Endothelial cell of umbilical vein (primary cell): ENCODE data around the gene CR2. TPM values are rescaled to one million over a fixed set of nuclear protein-coding genes. Genes with fewer than 3 reads are reported as not detected.
A peak's percentile ranks its signal among the peaks of the same experiment; 100 is the strongest.

Experiments
- BruUV-seq: library from RNA; stranded (reverse); fragments of 400-500 nt; replicated peaks from 2 replicates; lab custom pipeline; 2021; lab: Mats Ljungman, UMichigan
- CTCF ChIA-PET: fragments of 300-600, 350-600 bp; sonication (Branson Sonifier 250); formaldehyde crosslinking; loops from one replicate; lab custom pipeline; 2021; ENCODE audit warnings: antibody characterized with exemption, inconsistent platforms; lab: Charles Lee
- POLR2A ChIA-PET: fragments of 300-600, 350-600 bp; sonication (Branson Sonifier 250); formaldehyde crosslinking; loops from one replicate; lab custom pipeline; 2021; ENCODE audit warnings: antibody characterized with exemption, inconsistent platforms; lab: Charles Lee
- DNase-seq: peaks from one replicate; pipeline ENCODE4 v3.0.0-alpha.2; 2011; ENCODE audit warnings: low read depth, low spot score
- FAIRE-seq: peaks from 2 replicates; lab custom pipeline; 2011; peaks lifted over from hg19 to GRCh38; lab: Jason Lieb, UNC
- H2AFZ ChIP-seq: 2 replicates; pipeline ENCODE4 v1.6.0; 2012; ENCODE audit warnings: low read depth, low read length, control low read depth, inconsistent platforms
- H3K27ac ChIP-seq: 2 replicates; pipeline ENCODE4 v1.5.1; 2011; ENCODE audit warnings: low read depth, mild to moderate bottlenecking, control low read depth, low read length, moderate library complexity; ENCODE audit not compliant: insufficient read depth
- H3K27me3 ChIP-seq, 2 experiments: 2 replicates each; pipeline versions ENCODE4 v1.6.0 to v1.6.1; 2011; ENCODE audit warnings: low read length in 2 of 2, mixed read lengths in 1 of 2; ENCODE audit not compliant: control insufficient read depth in 2 of 2, insufficient read depth in 2 of 2
- H3K36me3 ChIP-seq, 2 experiments: 2 replicates in 1 of 2; 3 replicates in 1 of 2; pipeline ENCODE4 v1.5.1; 2011; ENCODE audit warnings: low read length in 2 of 2, mild to moderate bottlenecking in 1 of 2, moderate library complexity in 1 of 2; ENCODE audit not compliant: control insufficient read depth in 2 of 2, insufficient read depth in 2 of 2; ENCODE audit errors: extremely low read depth in 1 of 2
- H3K4me1 ChIP-seq: 3 replicates; pipeline ENCODE4 v1.5.1; 2011; ENCODE audit warnings: mild to moderate bottlenecking, low read length; ENCODE audit not compliant: control insufficient read depth, insufficient read depth; ENCODE audit errors: extremely low read depth
- H3K4me2 ChIP-seq: 2 replicates; pipeline ENCODE4 v1.6.1; 2011; ENCODE audit warnings: low read length, control low read depth, mixed read lengths; ENCODE audit not compliant: insufficient read depth
- H3K4me3 ChIP-seq, 3 experiments: fragments of 200-600 bp in 1 of 3; sonication (generic), shearing (Covaris generic) in 1 of 3; replicated peaks in 1 of 3; 2 replicates each; pipeline ENCODE4 v1.5.1; 2011 to 2016; ENCODE audit warnings: control low read depth in 3 of 3, low read length in 3 of 3, mild to moderate bottlenecking in 2 of 3, inconsistent platforms in 1 of 3, low read depth in 1 of 3, moderate library complexity in 1 of 3; ENCODE audit not compliant: insufficient read depth in 1 of 3
- H3K79me2 ChIP-seq: 2 replicates; pipeline ENCODE4 v1.6.0; 2012; ENCODE audit warnings: low read length, inconsistent platforms; ENCODE audit not compliant: control insufficient read depth, insufficient read depth
- H3K9ac ChIP-seq: replicated peaks from 2 replicates; pipeline ENCODE3; 2011; ENCODE audit warnings: low read length, control low read depth; ENCODE audit not compliant: insufficient read depth; ENCODE audit errors: extremely low read depth
- H3K9me1 ChIP-seq: replicated peaks from 3 replicates; pipeline ENCODE4 v1.6.0; 2011; ENCODE audit warnings: mild to moderate bottlenecking, low read length; ENCODE audit not compliant: control insufficient read depth, insufficient read depth; ENCODE audit errors: extremely low read depth
- H3K9me3 ChIP-seq: replicated peaks from 2 replicates; pipeline ENCODE4 v1.5.1; 2012; ENCODE audit warnings: low read length, inconsistent platforms; ENCODE audit not compliant: control insufficient read depth, insufficient read depth
- H4K20me1 ChIP-seq: replicated peaks from 2 replicates; pipeline ENCODE3; 2011; ENCODE audit warnings: mild to moderate bottlenecking, low read length; ENCODE audit not compliant: control insufficient read depth, insufficient read depth; ENCODE audit errors: extremely low read depth
- CTCF ChIP-seq, 2 donors: IDR thresholded peaks; 1 replicate in 1 of 2; 2 replicates in 1 of 2; pipeline ENCODE4 v1.5.1; 2011; ENCODE audit warnings: low read length in 2 of 2, mild to moderate bottlenecking in 2 of 2, moderate library complexity in 2 of 2, control low read depth in 1 of 2, inconsistent platforms in 1 of 2, low read depth in 1 of 2; ENCODE audit not compliant: insufficient read depth in 1 of 2; ENCODE audit errors: extremely low read depth in 1 of 2
- EZH2 ChIP-seq: IDR thresholded peaks from 2 replicates; pipeline ENCODE4 v1.6.1; 2012; ENCODE audit warnings: borderline replicate concordance, low read depth, mild to moderate bottlenecking, moderate library complexity, low read length, inconsistent platforms; ENCODE audit not compliant: severe bottlenecking
- JUN ChIP-seq: IDR thresholded peaks from 2 replicates; pipeline ENCODE4 v1.6.1; 2011; ENCODE audit warnings: borderline replicate concordance, low read depth; ENCODE audit not compliant: insufficient read length, insufficient read depth
- POLR2A ChIP-seq: IDR thresholded peaks from 2 replicates; pipeline ENCODE4 v1.6.1; 2012; ENCODE audit warnings: low read depth, mild to moderate bottlenecking, control low read depth, low read length
- dilution Hi-C: fragments of 300-500 bp; cut with MboI; formaldehyde crosslinking; loops from one replicate; pipeline ENCODE4 v1.15.0; 2019; ENCODE audit warnings: low sequenced_read_pairs; ENCODE audit not compliant: extremely low pct_ligation_motif_present
- intact Hi-C: fragments of 100-400 bp; cut with micrococcal nuclease; formaldehyde crosslinking; loops from one replicate; pipeline ENCODE4 v1.10.0; 2022
- polyA plus RNA-seq, 4 experiments: library from polyadenylated mRNA; depleted of rRNA in 3 of 4; stranded (reverse) in 3 of 4; unstranded in 1 of 4; fragments of >200 nt; gene quantifications; 2 replicates each; pipeline versions ENCODE4 v1.2.1 to v1.2.3, GENCODE V29; 2011 to 2012; ENCODE audit warnings: missing spikeins in 1 of 4
- total RNA-seq: library from RNA; stranded (reverse); gene quantifications from 2 replicates; pipeline ENCODE4 v1.2.3, GENCODE V29; 2021
- TF ChIP-seq, protein P1 (sequence below): IDR thresholded peaks from 2 replicates; pipeline ENCODE4 v1.6.1; 2011; ENCODE audit not compliant: insufficient read depth, insufficient read length

CR2 gene
- total and polyA plus RNA-seq, 2 donors (not counting 3 experiments of a cell fraction or from before 2014, with no cell fraction given), result not detected

GRCh38 chr1:207404849-207405525 lies 49.1 kb upstream of the CR2 start:
- H3K9me1 ChIP-seq, result no peaks in the 10 kb centered on the region
- H3K4me3 ChIP-seq, result no peak overlapping the region
- no peak overlapping the region for H3K4me2 ChIP-seq
- H3K27ac ChIP-seq, result no peak overlapping the region
- H4K20me1 ChIP-seq, result no peaks in the 10 kb centered on the region
- peaks cover 6 to 9% of the 10 kb centered on the region in 2 experiments for H3K27me3 ChIP-seq
- ChIA-PET POLR2A (no interaction called here), CTCF (interaction anchor here (0.5 to 6.6 kb wide), 72 partner anchors 8 to 492 kb away, joined by 3 to 181 read pairs (median 4); partner anchors contain the start of genes C4BPB, CD55, PFKFB2 and YOD1)
- peak; percentile 70 for DNase-seq
- no peaks in the 10 kb centered on the region for H3K36me3 ChIP-seq
- dilution Hi-C loops (no loop called here), intact Hi-C loops (loop anchor here (1.0 to 2.0 kb wide), 8 partner anchors 84 to 470 kb away; partner anchors contain the start of gene CD55)
- no TSS peak for BruUV-seq
- no peak overlapping the region for H2AFZ ChIP-seq
- FAIRE-seq, result peak; percentile 82
- no peaks in the 10 kb centered on the region for H3K9me3 ChIP-seq
- no peak overlapping the region for H3K9ac ChIP-seq
- no peaks in the 10 kb centered on the region for H3K79me2 ChIP-seq
- peak; percentile 49 to 55 for TF ChIP-seq CTCF (IDR thresholded peaks at IDR 0.05; ENCODE audit: extremely low read depth in 1 of 2, insufficient read depth in 1 of 2, low read depth in 1 of 2, low read length in 2 of 2)
- TF ChIP-seq, protein P1, sequence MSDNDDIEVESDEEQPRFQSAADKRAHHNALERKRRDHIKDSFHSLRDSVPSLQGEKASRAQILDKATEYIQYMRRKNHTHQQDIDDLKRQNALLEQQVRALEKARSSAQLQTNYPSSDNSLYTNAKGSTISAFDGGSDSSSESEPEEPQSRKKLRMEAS, result no peak
- TF ChIP-seq JUN, result no peak
- no peak for TF ChIP-seq EZH2
- no peak for TF ChIP-seq POLR2A
- peaks cover 5% of the 10 kb centered on the region for H3K4me1 ChIP-seq
